HEK293 (cell line): ENCODE data around the gene ACAP1.

Experiments used
- EGR2 ChIP-seq: fragments of 450-650 bp; formaldehyde crosslinking; IDR thresholded peaks from 2 replicates; pipeline ENCODE4 v1.5.1; 2016; ENCODE audit warnings: low read depth, missing biosample characterization, missing genetic modification characterization
- GFI1B ChIP-seq: fragments of 450-650 bp; formaldehyde crosslinking; IDR thresholded peaks from 2 replicates; pipeline ENCODE4 v1.5.1; 2016; ENCODE audit warnings: missing biosample characterization, missing genetic modification characterization
- GLIS2 ChIP-seq: fragments of 450-650 bp; formaldehyde crosslinking; IDR thresholded peaks from 2 replicates; pipeline ENCODE4 v1.5.1; 2016; ENCODE audit warnings: missing biosample characterization, missing genetic modification characterization
- HIC1 ChIP-seq: fragments of 450-650 bp; formaldehyde crosslinking; IDR thresholded peaks from 2 replicates; pipeline ENCODE4 v1.5.1; 2016; ENCODE audit warnings: missing biosample characterization, missing genetic modification characterization
- PRDM1 ChIP-seq: fragments of 450-650 bp; formaldehyde crosslinking; IDR thresholded peaks from 2 replicates; pipeline ENCODE4; 2016; ENCODE audit warnings: missing biosample characterization, missing genetic modification characterization
- REST ChIP-seq: fragments of 450-650 bp; formaldehyde crosslinking; IDR thresholded peaks from 2 replicates; pipeline ENCODE4 v1.5.1; 2016; ENCODE audit warnings: missing biosample characterization, missing genetic modification characterization
- SALL2 ChIP-seq: fragments of 450-650 bp; formaldehyde crosslinking; IDR thresholded peaks from 2 replicates; pipeline ENCODE4 v1.5.0; 2017; ENCODE audit warnings: missing biosample characterization, mild to moderate bottlenecking, missing genetic modification characterization, borderline replicate concordance
- TCF7L2 ChIP-seq: IDR thresholded peaks from 2 replicates; pipeline ENCODE4 v1.6.1; 2011; ENCODE audit warnings: low read depth, mild to moderate bottlenecking, inconsistent platforms, low read length, moderate library complexity, borderline replicate concordance
- ZBTB21 ChIP-seq: fragments of 450-650 bp; formaldehyde crosslinking; IDR thresholded peaks from 2 replicates; pipeline ENCODE4 v1.5.1; 2017; ENCODE audit warnings: missing biosample characterization, missing genetic modification characterization
- ZBTB48 ChIP-seq: fragments of 450-650 bp; formaldehyde crosslinking; IDR thresholded peaks from 2 replicates; pipeline ENCODE4 v1.5.1; 2016; ENCODE audit warnings: missing biosample characterization, missing genetic modification characterization
- ZIC2 ChIP-seq: fragments of 450-650 bp; formaldehyde crosslinking; IDR thresholded peaks from 2 replicates; pipeline ENCODE4 v1.5.1; 2016; ENCODE audit warnings: missing biosample characterization, missing genetic modification characterization
- ZNF146 ChIP-seq: fragments of 450-650 bp; formaldehyde crosslinking; IDR thresholded peaks from 2 replicates; pipeline ENCODE4 v1.5.1; 2016; ENCODE audit warnings: missing biosample characterization, missing genetic modification characterization
- ZNF16 ChIP-seq: fragments of 450-650 bp; formaldehyde crosslinking; IDR thresholded peaks from 2 replicates; pipeline ENCODE4 v1.5.1; 2016; ENCODE audit warnings: low read depth, missing biosample characterization, missing genetic modification characterization
- ZNF24 ChIP-seq: fragments of 450-650 bp; formaldehyde crosslinking; IDR thresholded peaks from 2 replicates; pipeline ENCODE4 v1.5.1; 2016; ENCODE audit warnings: missing biosample characterization, missing genetic modification characterization
- ZNF324 ChIP-seq: fragments of 450-650 bp; formaldehyde crosslinking; IDR thresholded peaks from 2 replicates; pipeline ENCODE4 v1.5.1; 2016; ENCODE audit warnings: missing biosample characterization, missing genetic modification characterization
- ZNF354C ChIP-seq: fragments of 450-650 bp; formaldehyde crosslinking; IDR thresholded peaks from 2 replicates; pipeline ENCODE4 v1.5.1; 2016; ENCODE audit warnings: missing biosample characterization, missing genetic modification characterization, low read depth, borderline replicate concordance
- ZNF391 ChIP-seq: fragments of 450-650 bp; formaldehyde crosslinking; IDR thresholded peaks from 2 replicates; pipeline ENCODE4 v1.5.1; 2016; ENCODE audit warnings: low read depth, missing biosample characterization, missing genetic modification characterization, borderline replicate concordance
- ZNF398 ChIP-seq: fragments of 450-650 bp; formaldehyde crosslinking; IDR thresholded peaks from 2 replicates; pipeline ENCODE4 v1.5.1; 2017; ENCODE audit warnings: missing biosample characterization, missing genetic modification characterization
- ZNF48 ChIP-seq: fragments of 450-650 bp; formaldehyde crosslinking; IDR thresholded peaks from 2 replicates; pipeline ENCODE4 v1.5.1; 2016; ENCODE audit warnings: missing biosample characterization, missing genetic modification characterization
- ZNF629 ChIP-seq: fragments of 450-650 bp; formaldehyde crosslinking; IDR thresholded peaks from 2 replicates; pipeline ENCODE4 v1.5.1; 2017; ENCODE audit warnings: missing biosample characterization, missing genetic modification characterization
- ZNF692 ChIP-seq: fragments of 450-650 bp; formaldehyde crosslinking; IDR thresholded peaks from 2 replicates; pipeline ENCODE4 v1.5.1; 2016; ENCODE audit warnings: missing biosample characterization, missing genetic modification characterization
- ZNF747 ChIP-seq: fragments of 450-650 bp; formaldehyde crosslinking; IDR thresholded peaks from 2 replicates; pipeline ENCODE4 v1.5.1; 2016; ENCODE audit warnings: missing biosample characterization, missing genetic modification characterization
- ZNF76 ChIP-seq: fragments of 450-650 bp; formaldehyde crosslinking; IDR thresholded peaks from 2 replicates; pipeline ENCODE4; 2016; ENCODE audit warnings: low read depth, missing biosample characterization, missing genetic modification characterization, borderline replicate concordance
- ZNF791 ChIP-seq: fragments of 450-650 bp; formaldehyde crosslinking; IDR thresholded peaks from 2 replicates; pipeline ENCODE4 v1.5.1; 2016; ENCODE audit warnings: missing biosample characterization, missing genetic modification characterization
- ZNF843 ChIP-seq: fragments of 450-650 bp; formaldehyde crosslinking; IDR thresholded peaks from 2 replicates; pipeline ENCODE4 v1.5.1; 2016; ENCODE audit warnings: missing biosample characterization, missing genetic modification characterization
- ZSCAN4 ChIP-seq: fragments of 450-650 bp; formaldehyde crosslinking; IDR thresholded peaks from 2 replicates; pipeline ENCODE4 v1.5.1; 2017; ENCODE audit warnings: missing biosample characterization, missing genetic modification characterization
- ZXDB ChIP-seq: fragments of 450-650 bp; formaldehyde crosslinking; IDR thresholded peaks from 2 replicates; pipeline ENCODE4 v1.5.1; 2016; ENCODE audit warnings: missing biosample characterization, missing genetic modification characterization
- TF ChIP-seq, protein P1 (sequence below): fragments of 450-650 bp; formaldehyde crosslinking; IDR thresholded peaks from 2 replicates; pipeline ENCODE4 v1.5.1; 2016; ENCODE audit warnings: missing biosample characterization, missing genetic modification characterization

Gene ACAP1

GRCh38 chr17:7314719-7315569 is 21.4 kb upstream of the ACAP1 start, which contains the start of gene GPS2 (continued):
- TF ChIP-seq PRDM1 (tag by site-specific recombination) (no peak), ZBTB21 (tag by site-specific recombination) (peak; percentile 65), ZNF398 (tag by site-specific recombination) (peak; percentile 10; the same call in 1 of the 2 replicates), ZBTB48 (tag by site-specific recombination) (peak; percentile 0; the same call in 1 of the 2 replicates), ZNF747 (tag by site-specific recombination) (no peak), REST (tag by site-specific recombination) (peak; percentile 99), ZSCAN4 (no peak), GLIS2 (tag by site-specific recombination) (0 out of 2 replicates have a peak, but pooled peaks have one; percentile 28), ZNF16 (tag by site-specific recombination) (no peak), ZNF391 (tag by site-specific recombination) (no peak), ZNF692 (tag by site-specific recombination) (peak; percentile 60), ZXDB (tag by site-specific recombination) (no peak; the same call in 1 of the 2 replicates), SALL2 (tag by site-specific recombination) (no peak), ZNF48 (tag by site-specific recombination) (no peak), TCF7L2 (no peak), EGR2 (tag by site-specific recombination) (peak; percentile 42), ZNF791 (tag by site-specific recombination) (no peak), ZNF843 (tag by site-specific recombination) (no peak), ZNF354C (tag by site-specific recombination) (no peak), ZNF76 (tag by site-specific recombination) (peak; percentile 62; the same call in 1 of the 2 replicates), GFI1B (tag by site-specific recombination) (no peak), ZNF629 (tag by site-specific recombination) (peak; percentile 90), ZIC2 (tag by site-specific recombination) (no peak), ZNF324 (tag by site-specific recombination) (no peak), ZNF24 (tag by site-specific recombination) (0 out of 2 replicates have a peak, but pooled peaks have one; percentile 23), HIC1 (peak; percentile 34; the same call in 1 of the 2 replicates), ZNF146 (no peak)
- TF ChIP-seq, protein P1, sequence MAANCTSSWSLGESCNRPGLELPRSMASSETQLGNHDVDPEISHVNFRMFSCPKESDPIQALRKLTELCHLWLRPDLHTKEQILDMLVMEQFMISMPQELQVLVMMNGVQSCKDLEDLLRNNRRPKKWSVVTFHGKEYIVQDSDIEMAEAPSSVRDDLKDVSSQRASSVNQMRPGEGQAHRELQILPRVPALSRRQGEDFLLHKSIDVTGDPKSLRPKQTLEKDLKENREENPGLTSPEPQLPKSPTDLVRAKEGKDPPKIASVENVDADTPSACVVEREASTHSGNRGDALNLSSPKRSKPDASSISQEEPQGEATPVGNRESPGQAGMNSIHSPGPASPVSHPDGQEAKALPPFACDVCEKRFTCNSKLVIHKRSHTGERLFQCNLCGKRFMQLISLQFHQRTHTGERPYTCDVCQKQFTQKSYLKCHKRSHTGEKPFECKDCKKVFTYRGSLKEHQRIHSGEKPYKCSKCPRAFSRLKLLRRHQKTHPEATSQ, result 0 out of 2 replicates have a peak, but pooled peaks have one; percentile 51
